GM12872 (cell line): ENCODE data around the gene GPRC5A.

Experiments
- CTCF ChIP-seq: IDR thresholded peaks from 3 replicates; pipeline ENCODE4 v1.5.1; 2011; ENCODE audit warnings: low read depth, mild to moderate bottlenecking, low read length, moderate library complexity; ENCODE audit not compliant: insufficient read depth

The GPRC5A gene

GRCh38 chr12:12881151-12881909, 10.0 kb upstream of the GPRC5A start:
- TF ChIP-seq CTCF = no peak

- TF ChIP-seq CTCF = no peak
Observed at GRCh38 chr12:12882288-12882687, 9.1 kb upstream of the GPRC5A start.

GRCh38 chr12:12883369-12884001, 7.9 kb upstream of the GPRC5A start:
- TF ChIP-seq CTCF = no peak

- no peak for TF ChIP-seq CTCF
Observed at GRCh38 chr12:12885096-12885792, 6.1 kb upstream of the GPRC5A start.

- TF ChIP-seq CTCF = no peak
Observed at GRCh38 chr12:12887471-12887870, 3.9 kb upstream of the GPRC5A start.

- no peak for TF ChIP-seq CTCF
Observed at GRCh38 chr12:12889701-12890100, 1.7 kb upstream of the GPRC5A start.

GRCh38 chr12:12890543-12891079, 751 bp upstream of the GPRC5A start:
- no peak for TF ChIP-seq CTCF
